Neural progenitor cell (in vitro differentiated cells): Measurements from ENCODE around the gene TULP3. TPM values are rescaled to one million over a fixed set of nuclear protein-coding genes. Genes with fewer than 3 reads are reported as not detected.

Experiments
- DNase-seq: peaks from one replicate; pipeline ENCODE4 v3.0.0-alpha.2; 2016; ENCODE audit warnings: low spot score
- H2AFZ ChIP-seq: fragments of 200-600 bp; sonication (generic); replicated peaks from 2 replicates; pipeline ENCODE4 v1.6.1; 2016; ENCODE audit warnings: antibody characterized with exemption
- H3F3A ChIP-seq: fragments of 200-600 bp; sonication (generic); 2 replicates; pipeline ENCODE4 v1.6.1; 2016; ENCODE audit warnings: antibody characterized with exemption, low read depth
- H3K27ac ChIP-seq: fragments of 200-600 bp; sonication (generic); 2 replicates; pipeline ENCODE4 v1.5.1; 2016; ENCODE audit warnings: mild to moderate bottlenecking
- H3K27me3 ChIP-seq: fragments of 200-600 bp; sonication (generic); 2 replicates; pipeline ENCODE4 v1.6.1; 2016; ENCODE audit warnings: mild to moderate bottlenecking, moderate library complexity
- H3K36me3 ChIP-seq: fragments of 200-600 bp; sonication (generic); 2 replicates; pipeline ENCODE4 v1.5.1; 2016
- H3K4me1 ChIP-seq: fragments of 200-600 bp; sonication (generic); 2 replicates; pipeline ENCODE4 v1.6.1; 2016; ENCODE audit warnings: mixed run types
- H3K4me2 ChIP-seq: fragments of 200-600 bp; sonication (generic); 2 replicates; pipeline ENCODE4 v1.6.1; 2016
- H3K4me3 ChIP-seq: fragments of 200-600 bp; sonication (generic); 2 replicates; pipeline ENCODE4 v1.5.1; 2016
- H3K79me2 ChIP-seq: fragments of 200-600 bp; sonication (generic); 2 replicates; pipeline ENCODE4 v1.6.1; 2016; ENCODE audit warnings: low read depth
- H3K9ac ChIP-seq: fragments of 200-600 bp; sonication (generic); 2 replicates; pipeline ENCODE4 v1.6.1; 2016
- H3K9me3 ChIP-seq: fragments of 200-600 bp; sonication (generic); 2 replicates; pipeline ENCODE4 v1.5.1; 2016; ENCODE audit warnings: low read depth
- H4K20me1 ChIP-seq: fragments of 200-600 bp; sonication (generic); 2 replicates; pipeline ENCODE4 v1.6.1; 2016; ENCODE audit warnings: low read depth
- H3K27ac Mint-ChIP-seq: 3 replicates; pipeline ENCODE4 v1.8.0; 2021; ENCODE audit warnings: mixed read lengths
- H3K27me3 Mint-ChIP-seq: 2 replicates; pipeline ENCODE4 v1.8.0; 2022; ENCODE audit warnings: low read depth, mild to moderate bottlenecking, inconsistent platforms, moderate library complexity, mixed read lengths; ENCODE audit not compliant: insufficient read depth
- H3K36me3 Mint-ChIP-seq: 3 replicates; pipeline ENCODE4 v1.8.0; 2021; ENCODE audit warnings: mixed read lengths
- H3K4me1 Mint-ChIP-seq: 3 replicates; pipeline ENCODE4 v1.8.0; 2021; ENCODE audit warnings: mixed read lengths
- H3K4me3 Mint-ChIP-seq: 3 replicates; pipeline ENCODE4 v1.8.0; 2021; ENCODE audit warnings: mild to moderate bottlenecking, moderate library complexity, mixed read lengths
- H3K9me3 Mint-ChIP-seq: 3 replicates; pipeline ENCODE4 v1.8.0; 2020; ENCODE audit warnings: mixed read lengths
- EZH2 ChIP-seq: fragments of 200-600 bp; sonication (generic); IDR thresholded peaks from 2 replicates; pipeline ENCODE4 v1.6.1; 2017; ENCODE audit warnings: antibody characterized with exemption, mild to moderate bottlenecking, moderate library complexity
- EZH2phosphoT487 ChIP-seq: fragments of 200-600 bp; sonication (generic); IDR thresholded peaks from 2 replicates; pipeline ENCODE4 v1.6.1; 2017; ENCODE audit warnings: antibody characterized with exemption
- total RNA-seq: library from RNA; depleted of rRNA; stranded (reverse); fragments of >200 nt; gene quantifications from 2 replicates; pipeline ENCODE4 v1.2.3, GENCODE V29; 2015; ENCODE audit warnings: low replicate concordance
- TF ChIP-seq, protein P1 (sequence below): fragments of 200-600 bp; sonication (generic); IDR thresholded peaks from 2 replicates; pipeline ENCODE4 v1.5.1; 2017; ENCODE audit warnings: antibody characterized with exemption, mild to moderate bottlenecking

Gene TULP3
- total RNA-seq, 1 donor from 2014 or later = 33.4 TPM

DNA sequence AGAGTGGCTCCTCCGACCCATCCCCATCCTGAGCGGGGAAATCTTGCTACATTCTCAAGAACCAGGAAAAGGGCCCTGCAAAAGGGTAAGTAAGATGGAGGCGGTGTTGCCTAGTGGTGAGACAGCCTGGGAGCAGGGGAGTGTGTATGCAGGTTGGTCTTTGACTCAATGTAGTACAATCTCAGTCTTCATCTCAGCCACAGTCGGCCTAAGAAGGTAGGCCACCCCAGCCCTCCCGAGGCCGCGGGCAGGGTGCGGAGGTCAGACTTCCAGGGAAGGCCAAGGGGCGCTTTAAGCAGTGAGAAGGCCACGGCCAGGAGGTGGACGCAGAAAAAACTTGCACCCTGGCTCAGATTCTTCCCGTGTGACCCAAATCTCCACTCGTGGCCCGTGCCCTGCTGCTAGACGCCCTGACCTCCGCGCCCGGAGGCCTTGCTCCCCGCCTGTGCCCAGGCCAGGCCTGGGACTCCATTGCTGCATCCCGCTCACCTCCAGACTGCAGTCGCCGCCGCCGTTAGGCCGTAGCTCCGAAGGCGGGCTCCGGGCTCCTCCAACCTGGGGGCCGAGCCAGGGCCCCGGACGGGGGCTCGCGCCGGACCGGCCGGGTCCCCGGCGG lies 14.2 kb upstream of the TULP3 start:
- Histone ChIP-seq H3K9ac (peak overlapping the region; percentile 42), H2AFZ (peak overlapping the region; percentile 80), H3K79me2 (peaks cover 98% of the 10 kb centered on the region)

DNA sequence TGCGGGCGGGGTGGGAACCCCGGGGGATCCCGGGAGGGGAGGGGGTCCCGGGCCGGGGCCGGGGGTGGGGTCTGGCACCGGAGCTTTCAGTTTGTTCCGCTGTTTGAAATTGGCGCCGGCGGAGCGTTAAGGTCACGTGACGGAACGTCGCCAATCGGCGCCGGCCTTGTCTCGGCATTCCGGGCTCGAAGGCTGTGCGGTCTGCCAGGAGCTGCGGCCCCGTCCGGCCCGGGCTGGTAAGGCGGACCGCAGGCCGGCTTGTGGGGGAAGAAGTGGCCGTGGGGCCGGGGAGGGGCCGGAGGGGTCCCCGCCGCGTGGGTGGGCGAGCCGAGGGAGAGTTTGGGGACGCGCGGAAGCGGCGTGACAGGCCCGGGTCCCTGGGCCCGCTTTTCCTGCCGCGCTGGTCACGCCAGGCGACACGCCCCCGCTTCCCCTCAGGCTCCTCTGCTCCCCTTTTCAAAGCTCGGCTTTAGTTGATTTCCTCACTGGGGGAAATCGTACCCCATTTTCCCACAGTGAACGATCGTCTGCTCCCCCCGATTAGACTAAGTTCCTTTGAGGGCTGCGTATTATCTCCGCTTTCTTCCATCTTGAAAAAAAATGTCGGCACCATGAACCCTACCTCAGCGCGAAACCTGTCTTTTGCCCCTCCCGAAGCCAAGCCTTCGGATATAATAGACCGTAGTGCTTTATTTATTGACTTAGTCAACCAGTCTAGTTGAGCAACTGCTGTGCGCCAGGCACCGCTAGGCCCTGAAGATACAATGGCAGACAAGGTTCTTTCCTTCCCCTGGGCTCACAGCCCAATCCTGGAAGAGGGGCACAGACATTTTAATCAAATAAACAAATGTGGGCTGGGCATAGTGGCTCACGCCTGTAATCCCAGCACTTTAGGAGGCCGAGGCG lies 13.4 kb upstream of the TULP3 start, which contains the start of the genes FOXM1 and RHNO1:
Gene FOXM1, minus strand, starts transcription at position 128 of the 906 bp plus-strand sequence. CDS start 2,696 bp downstream, outside the sequence.
Gene RHNO1, plus strand, starts transcription at position 177 of the 906 bp plus-strand sequence. CDS start 8,144 bp downstream, outside the sequence.
- Histone ChIP-seq H3K4me2 (peak within 1 kb of the TSS; percentile 89), H3K79me2 (peaks cover 99% of the 10 kb centered on the region)
- no peaks in the 10 kb centered on the region for H3K27me3 Mint-ChIP-seq

More for the DNA sequence above, 14.2 kb upstream of the TULP3 start:
- Histone ChIP-seq H3F3A (peaks cover 28% of the 10 kb centered on the region), H3K4me2 (peak overlapping the region; percentile 89), H3K27me3 (no peaks in the 10 kb centered on the region), H3K4me1 (peaks cover 26% of the 10 kb centered on the region), H3K36me3 (peaks cover 10% of the 10 kb centered on the region), H3K9me3 (no peaks in the 10 kb centered on the region), H3K27ac (peak overlapping the region; percentile 2), H4K20me1 (peaks cover 44% of the 10 kb centered on the region), H3K4me3 (peak overlapping the region; percentile 84)
- Mint-ChIP-seq H3K4me3 (peak overlapping the region; percentile 84), H3K36me3 (peaks cover 9% of the 10 kb centered on the region), H3K4me1 (peaks cover 31% of the 10 kb centered on the region), H3K9me3 (no peaks in the 10 kb centered on the region), H3K27ac (peak overlapping the region; percentile 1), H3K27me3 (no peaks in the 10 kb centered on the region)
- TF ChIP-seq, protein P1, sequence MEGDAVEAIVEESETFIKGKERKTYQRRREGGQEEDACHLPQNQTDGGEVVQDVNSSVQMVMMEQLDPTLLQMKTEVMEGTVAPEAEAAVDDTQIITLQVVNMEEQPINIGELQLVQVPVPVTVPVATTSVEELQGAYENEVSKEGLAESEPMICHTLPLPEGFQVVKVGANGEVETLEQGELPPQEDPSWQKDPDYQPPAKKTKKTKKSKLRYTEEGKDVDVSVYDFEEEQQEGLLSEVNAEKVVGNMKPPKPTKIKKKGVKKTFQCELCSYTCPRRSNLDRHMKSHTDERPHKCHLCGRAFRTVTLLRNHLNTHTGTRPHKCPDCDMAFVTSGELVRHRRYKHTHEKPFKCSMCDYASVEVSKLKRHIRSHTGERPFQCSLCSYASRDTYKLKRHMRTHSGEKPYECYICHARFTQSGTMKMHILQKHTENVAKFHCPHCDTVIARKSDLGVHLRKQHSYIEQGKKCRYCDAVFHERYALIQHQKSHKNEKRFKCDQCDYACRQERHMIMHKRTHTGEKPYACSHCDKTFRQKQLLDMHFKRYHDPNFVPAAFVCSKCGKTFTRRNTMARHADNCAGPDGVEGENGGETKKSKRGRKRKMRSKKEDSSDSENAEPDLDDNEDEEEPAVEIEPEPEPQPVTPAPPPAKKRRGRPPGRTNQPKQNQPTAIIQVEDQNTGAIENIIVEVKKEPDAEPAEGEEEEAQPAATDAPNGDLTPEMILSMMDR = no peak
- TF ChIP-seq EZH2 (no peak), EZH2phosphoT487 (no peak)
- DNase-seq = no peak

DNA sequence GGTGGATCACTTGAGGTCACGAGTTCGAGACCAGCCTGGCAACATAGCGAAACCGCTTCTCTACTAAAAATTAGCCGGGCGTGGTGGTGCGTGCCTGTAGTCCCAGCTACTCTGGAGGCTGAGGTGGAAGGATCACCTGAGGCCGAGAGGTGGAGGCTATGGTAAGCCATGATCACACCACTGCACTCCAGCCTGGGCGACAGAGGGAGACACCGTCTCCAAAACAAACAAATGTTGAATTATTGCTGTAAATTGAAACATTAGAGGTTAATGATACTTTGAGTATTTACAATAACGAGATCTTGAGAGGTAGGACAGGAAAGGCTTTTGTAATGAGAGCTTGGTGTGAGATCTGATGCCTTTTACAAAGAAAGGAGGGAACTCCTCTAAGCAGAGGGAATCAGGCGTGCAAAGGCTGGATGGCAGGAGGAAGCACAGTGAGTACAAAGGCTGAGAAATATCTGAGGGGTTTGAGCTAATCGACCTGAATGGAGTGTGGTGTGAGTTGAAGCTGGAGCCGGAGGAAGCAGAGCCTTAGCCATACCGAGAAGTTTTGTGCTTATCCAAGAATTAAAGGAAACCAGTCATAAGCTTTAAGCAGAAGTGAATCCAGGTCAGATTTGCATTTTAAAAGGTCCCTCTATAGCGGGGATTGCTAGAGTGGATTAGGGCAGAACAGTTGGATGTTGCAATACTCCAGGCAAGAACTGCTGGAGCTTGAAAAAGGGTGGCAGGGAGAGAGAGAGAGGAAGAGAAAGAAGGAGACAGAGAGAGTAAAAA lies 12.5 kb upstream of the TULP3 start:
- TF ChIP-seq, protein P1 = no peak
- no peak for TF ChIP-seq EZH2
- no peak for TF ChIP-seq EZH2phosphoT487
- peak overlapping the region; percentile 70 for H3K27ac ChIP-seq
- H3K4me2 ChIP-seq = peak overlapping the region; percentile 89
- H3K79me2 ChIP-seq = peaks cover 99% of the 10 kb centered on the region
- peaks cover 31% of the 10 kb centered on the region for H3K4me1 Mint-ChIP-seq
- H4K20me1 ChIP-seq = peaks cover 58% of the 10 kb centered on the region
- H3K36me3 ChIP-seq = no peaks in the 10 kb centered on the region
- H3K9ac ChIP-seq = peak overlapping the region; percentile 68
- H3K27me3 ChIP-seq = no peaks in the 10 kb centered on the region
- peak overlapping the region; percentile 84 for H3K4me3 ChIP-seq
- peaks cover 40% of the 10 kb centered on the region for H3F3A ChIP-seq
- H3K27me3 Mint-ChIP-seq = no peaks in the 10 kb centered on the region
- peak overlapping the region; percentile 94 for H3K27ac Mint-ChIP-seq
- no peak overlapping the region for H2AFZ ChIP-seq
- peaks cover 26% of the 10 kb centered on the region for H3K4me1 ChIP-seq
- no peaks in the 10 kb centered on the region for H3K9me3 Mint-ChIP-seq
- no peaks in the 10 kb centered on the region for H3K9me3 ChIP-seq
- peak; percentile 78 for DNase-seq
- H3K4me3 Mint-ChIP-seq = peak overlapping the region; percentile 99
- peaks cover 8% of the 10 kb centered on the region for H3K36me3 Mint-ChIP-seq

More for the DNA sequence above, 13.4 kb upstream of the TULP3 start, which contains the start of the genes FOXM1 and RHNO1:
- Histone ChIP-seq H3K9me3 (no peaks in the 10 kb centered on the region), H3K27me3 (no peaks in the 10 kb centered on the region), H4K20me1 (peaks cover 50% of the 10 kb centered on the region), H3K4me3 (peak within 1 kb of the TSS; percentile 84), H3K36me3 (peaks cover 5% of the 10 kb centered on the region), H2AFZ (peak within 1 kb of the TSS; percentile 80), H3K9ac (peak within 1 kb of the TSS; percentile 68), H3K4me1 (peaks cover 26% of the 10 kb centered on the region), H3K27ac (peak within 1 kb of the TSS; percentile 70), H3F3A (peaks cover 36% of the 10 kb centered on the region)
- Mint-ChIP-seq H3K9me3 (no peaks in the 10 kb centered on the region), H3K4me1 (peaks cover 31% of the 10 kb centered on the region), H3K4me3 (peak within 1 kb of the TSS; percentile 99), H3K27ac (peak within 1 kb of the TSS; percentile 94), H3K36me3 (peaks cover 8% of the 10 kb centered on the region)
- DNase-seq = peak; percentile 96
- TF ChIP-seq, protein P1 = peak; percentile 15
- TF ChIP-seq EZH2phosphoT487 = no peak
- TF ChIP-seq EZH2 = no peak
